GM18520 (cell line): ENCODE measurements around the gene TMEM232.
"Not testable (repeated sequence)": the region's sequence is repeated elsewhere in the genome, so short reads cannot be mapped to it uniquely, and the experiment has no call there.

Experiments
- ATAC-seq: cut with Tn5 transposase; IDR thresholded peaks from one replicate; pipeline ENCODE4 v1.9.1; 2021; ENCODE audit not compliant: unreplicated experiment

Gene TMEM232

DNA sequence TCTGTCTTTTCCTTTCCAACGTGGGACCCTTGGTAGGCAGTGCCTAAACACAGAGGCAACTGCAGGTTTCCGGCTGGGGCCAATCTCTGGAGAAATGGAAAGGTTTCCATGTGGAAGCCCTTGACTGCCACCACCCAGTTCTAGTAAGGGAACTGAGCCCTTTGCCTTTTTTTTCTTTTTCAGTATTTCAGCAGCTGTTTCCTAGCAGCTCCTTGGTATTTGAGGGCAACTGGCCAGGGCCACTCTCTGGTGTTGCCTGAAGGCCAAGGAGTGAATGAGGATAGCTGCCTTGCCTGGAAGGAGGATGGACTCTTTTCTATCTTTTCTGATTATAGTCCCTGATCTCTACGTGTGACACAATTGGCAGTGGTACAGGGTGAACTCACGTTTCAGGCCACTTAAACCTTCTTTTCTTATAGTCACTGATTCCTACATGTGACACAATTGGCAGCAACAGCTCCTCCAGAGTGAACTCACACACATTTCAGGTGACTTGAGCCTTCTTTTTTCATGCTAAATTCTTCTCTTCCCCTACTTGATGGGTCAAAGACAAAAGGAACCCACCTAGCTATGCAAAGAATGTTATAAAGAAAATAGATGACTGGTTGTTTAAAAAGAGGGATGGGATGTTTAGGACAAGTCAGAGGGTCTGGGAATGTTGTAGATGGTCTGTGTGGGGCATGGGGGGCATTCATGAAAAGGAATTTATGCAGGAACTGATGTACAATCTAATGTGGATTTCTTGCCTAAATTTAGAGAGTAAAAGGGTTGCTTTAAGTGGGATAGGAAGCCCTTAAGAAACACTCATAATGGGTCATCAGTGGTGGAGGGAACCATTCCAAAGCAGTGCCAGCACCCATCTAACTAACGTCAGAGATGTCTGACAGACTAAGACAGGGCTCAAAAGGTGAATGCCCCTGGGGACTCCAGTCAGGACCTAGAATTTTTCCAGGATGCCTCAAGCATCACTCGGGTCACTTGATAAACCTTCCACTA is 190.1 kb downstream of the TMEM232 start:
- no peak for ATAC-seq

DNA sequence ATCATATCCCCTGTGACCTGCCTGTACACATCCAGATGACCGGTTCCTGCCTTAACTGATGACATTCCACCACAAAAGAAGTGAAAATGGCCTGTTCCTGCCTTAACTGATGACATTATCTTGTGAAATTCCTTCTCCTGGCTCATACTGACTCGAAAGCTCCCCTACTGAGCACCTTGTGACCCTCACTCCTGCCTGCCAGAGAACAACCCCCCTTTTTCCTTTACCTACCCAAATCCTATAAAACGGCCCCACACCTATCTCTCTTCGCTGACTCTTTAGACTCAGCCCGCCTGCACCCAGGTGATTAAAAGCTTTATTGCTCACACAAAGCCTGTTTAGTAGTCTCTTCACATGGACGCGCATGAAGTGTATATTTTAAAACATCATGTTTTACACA is 191.3 kb downstream of the TMEM232 start:
- not testable (repeated sequence) for ATAC-seq

DNA sequence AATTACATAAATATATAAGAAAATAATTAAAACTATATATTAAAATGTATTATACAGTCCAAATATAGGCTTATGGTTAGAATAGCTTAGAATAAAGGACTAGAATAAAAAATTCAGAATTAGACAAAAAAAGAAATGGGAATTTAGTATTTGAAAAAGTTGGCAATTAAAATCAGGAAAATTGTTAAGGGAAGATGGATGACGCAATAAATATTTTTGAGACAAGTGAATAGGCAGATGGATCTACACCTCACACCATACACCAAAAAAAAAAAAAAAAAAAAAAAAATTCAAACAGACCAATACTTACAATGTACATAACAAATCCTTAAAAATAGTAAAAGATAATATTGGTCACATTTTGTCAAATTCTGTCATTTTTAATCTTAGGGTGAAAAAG is 200.7 kb downstream of the TMEM232 start:
- no peak for ATAC-seq

DNA sequence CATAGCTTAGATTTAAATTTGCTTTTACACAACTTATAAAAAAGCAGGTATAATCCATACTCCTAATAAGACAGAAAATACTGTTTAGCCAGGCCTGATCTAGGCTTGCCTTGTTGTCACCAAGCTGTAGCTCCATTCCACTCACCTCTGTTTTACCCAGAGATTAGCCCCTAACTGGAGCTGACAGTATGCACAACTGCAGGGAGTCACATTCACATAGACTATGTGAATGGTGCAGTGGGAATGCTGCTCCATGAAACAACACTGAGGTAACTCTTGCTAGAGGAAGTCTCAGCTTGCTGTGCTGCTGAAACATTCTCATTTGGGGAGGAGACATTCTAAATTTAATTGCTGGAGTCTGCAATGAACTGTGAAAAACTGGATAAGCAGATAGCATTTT is 209.1 kb downstream of the TMEM232 start:
- ATAC-seq, result no peak

DNA sequence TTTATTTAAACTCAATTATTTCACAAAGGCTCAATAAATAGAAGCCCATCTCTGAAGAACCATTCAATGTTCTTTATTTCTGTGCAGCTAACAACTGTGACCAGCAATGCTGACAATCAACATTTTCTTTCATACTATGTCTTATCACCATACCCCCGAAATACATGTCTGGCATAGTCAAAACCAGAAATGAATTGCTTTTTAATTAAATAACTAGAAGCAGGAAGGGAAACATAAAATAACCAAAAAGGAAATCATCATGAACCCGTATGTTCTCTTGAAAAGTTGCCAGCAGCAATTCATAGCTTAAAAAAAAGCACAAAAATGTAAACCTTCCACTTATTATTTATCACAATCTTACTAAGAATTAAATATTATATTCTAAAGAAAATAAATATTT is 212.4 kb downstream of the TMEM232 start:
- no peak for ATAC-seq

DNA sequence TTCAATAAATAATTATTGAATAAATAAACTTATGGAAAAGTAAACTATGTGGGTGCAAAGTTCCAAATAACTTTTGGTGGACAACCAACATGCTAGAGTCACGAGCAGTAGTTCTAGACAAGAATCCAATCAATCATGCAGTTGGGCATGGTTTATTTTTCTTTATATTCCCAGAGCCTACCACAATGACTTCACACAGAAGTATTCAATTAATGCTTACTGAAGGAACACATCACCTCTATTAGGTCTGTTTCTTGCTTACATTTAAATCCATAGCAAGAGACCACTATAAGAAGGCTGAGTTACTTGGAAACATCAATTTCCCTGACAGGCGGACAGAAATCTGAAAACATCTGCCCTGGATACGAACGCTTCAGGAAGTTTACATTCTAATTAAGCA is 214.2 kb downstream of the TMEM232 start:
- ATAC-seq, result no peak

DNA sequence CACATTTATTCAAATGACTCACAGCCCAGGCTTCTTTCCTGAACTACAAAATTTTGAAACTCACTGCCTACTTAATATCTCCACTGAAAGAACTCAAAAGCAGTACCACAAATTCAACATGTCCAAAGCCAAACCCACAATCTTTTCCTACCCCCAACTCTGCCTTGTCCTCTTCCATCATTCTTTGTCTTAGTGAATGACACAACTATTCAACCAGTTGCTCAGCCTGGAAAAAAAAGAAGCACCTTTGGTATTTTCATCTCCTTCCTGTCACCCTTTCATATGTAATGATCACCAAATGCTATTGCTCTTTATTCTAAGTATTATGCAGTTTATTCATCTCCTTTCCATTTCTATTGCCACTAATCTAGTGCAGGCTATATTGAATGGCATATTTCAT is 216.3 kb downstream of the TMEM232 start:
- no peak for ATAC-seq

DNA sequence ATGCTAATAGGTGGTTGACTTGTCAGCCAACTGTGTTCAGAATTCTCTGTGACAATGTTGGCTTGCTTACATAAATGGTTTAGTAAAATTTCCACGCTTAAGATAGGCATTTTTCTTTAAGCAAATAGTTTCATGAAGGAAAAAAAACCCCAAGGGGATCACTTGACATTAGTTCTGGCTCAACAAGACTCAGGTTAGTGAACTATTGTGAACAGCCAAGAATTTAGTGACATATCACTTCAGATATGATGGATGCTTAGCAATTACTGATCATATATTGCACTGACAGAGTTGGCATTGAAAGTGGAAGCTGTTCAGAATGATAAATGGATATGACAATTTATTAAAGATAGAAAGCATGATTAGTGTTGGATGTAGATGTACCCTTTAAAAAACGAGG is 218.5 kb downstream of the TMEM232 start:
- no peak for ATAC-seq

DNA sequence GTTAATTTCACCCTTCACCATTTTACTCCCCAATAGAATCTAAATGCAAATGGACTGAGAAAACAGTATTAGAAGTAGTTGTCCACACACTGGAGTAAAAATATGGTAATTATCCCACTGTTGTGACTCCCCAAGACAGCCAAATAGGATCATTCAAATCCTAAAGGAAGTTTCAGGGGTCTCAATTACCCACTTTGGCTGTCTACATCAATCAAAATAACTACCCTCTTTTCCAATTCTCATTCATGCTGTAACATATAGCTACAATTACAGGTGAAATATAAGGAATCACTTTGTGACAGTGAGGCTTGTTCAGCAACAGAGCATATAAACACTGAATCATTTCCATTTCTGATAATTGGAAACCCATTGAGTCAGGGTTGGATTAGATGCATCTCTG is 220.1 kb downstream of the TMEM232 start:
- no peak for ATAC-seq

DNA sequence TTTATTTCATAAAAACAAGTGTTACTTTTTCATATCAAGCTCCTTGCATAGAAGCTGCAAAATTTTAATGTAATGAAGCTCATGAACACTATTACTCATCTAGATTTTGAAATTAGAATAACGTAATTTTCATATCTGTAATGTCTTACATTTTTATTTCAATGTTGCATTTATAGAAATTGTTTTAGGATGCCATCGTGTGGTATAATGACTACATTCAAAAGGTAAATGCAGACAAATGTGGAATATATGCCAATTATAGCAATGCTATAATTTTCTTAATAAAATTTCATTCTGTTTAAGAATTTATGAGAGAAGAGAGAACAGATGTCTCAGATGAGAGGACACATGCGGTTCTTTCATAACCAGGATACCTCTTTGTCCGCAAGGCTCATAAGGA is 230.2 kb downstream of the TMEM232 start:
- ATAC-seq, result no peak

DNA sequence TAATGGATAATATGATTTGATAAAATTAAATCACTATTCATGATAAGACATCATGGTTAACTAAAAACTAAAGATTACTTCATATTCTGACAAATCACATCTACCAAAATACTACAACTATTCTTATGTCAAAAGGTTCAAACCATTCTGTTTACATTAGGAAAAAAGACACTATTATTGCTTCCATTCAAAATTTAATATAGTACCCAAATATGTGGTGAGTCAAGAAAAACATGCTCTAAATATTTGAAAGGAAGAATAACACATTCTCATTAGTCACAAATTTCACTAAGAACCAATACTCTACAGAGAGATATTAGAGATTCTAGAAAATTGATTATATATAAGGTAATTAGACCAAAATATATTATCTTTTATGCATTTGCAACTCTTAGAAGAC is 234.0 kb downstream of the TMEM232 start:
- no peak for ATAC-seq

DNA sequence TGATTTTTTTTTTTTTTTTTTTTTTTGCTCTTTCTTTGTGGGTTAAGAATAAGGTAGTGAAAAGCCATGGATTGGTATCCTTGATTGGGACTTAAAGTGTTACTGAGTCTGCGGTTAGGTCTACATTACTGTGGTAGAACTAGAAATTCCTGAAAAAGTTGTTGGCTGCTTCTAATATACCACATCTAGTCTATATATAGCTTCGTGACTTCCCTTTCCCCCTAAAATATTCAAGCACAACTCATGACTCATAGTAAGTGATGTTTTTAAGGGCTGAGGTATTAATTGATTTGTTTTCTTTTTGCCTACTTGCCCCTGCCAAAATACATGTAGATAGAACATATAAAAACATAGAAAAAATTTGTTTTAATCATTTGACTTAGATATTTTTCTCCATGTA is 247.6 kb downstream of the TMEM232 start:
- no peak for ATAC-seq

DNA sequence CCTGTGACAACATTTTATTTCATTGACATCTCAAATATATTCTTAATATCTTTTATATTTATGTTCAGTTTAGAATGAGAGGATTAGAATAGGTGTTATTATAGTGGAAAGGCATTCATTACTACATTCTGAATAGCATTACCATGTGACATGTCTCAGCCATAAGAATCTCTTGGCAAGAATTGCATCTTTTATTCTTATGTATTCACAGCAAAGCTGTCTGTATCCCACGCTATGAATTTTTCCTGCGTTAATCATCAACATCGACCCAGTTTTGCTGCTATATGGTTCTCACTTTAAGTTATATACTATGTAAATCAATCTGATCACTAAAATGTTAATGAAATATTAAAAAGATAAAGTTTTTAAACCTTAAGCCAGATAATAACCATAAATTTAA is 248.6 kb downstream of the TMEM232 start:
- ATAC-seq, result no peak

DNA sequence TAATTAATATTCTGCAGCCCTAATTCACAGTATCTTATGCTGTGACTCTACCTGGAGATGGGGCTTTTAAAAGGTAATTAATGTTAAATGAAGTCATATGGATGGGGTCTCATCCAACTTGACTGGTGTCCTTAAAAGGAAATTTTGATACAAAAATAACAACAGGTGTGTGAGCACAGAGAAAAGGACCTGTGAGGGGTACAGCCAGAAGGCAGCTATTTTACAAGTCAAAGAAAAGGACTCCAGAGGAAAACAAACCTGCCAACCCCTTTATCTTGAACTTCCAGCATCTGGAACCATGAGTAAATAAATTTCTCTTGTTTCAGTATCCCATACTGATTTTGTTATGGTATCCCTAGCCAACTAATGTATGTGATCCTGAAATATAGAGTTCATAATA is 250.3 kb downstream of the TMEM232 start:
- no peak for ATAC-seq

DNA sequence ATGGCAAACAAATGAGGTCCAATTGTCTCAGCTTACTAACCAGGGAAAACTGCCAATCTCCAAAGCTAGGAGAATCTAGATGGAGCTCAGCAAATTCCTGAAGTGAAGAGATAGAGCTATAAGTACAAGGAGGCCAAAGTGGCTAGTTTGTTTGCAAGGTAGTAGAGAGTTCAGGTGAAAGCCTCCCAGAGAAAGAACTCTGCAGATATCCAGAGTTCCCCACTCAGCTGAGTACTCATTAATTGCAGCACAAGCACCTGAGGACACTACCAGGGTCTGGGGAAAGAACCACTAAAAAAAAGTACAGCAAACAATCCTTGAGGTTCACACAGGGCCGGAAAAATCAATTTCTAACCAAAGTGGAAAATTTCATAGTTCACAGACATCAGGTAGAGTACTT is 250.9 kb downstream of the TMEM232 start:
- ATAC-seq, result no peak

DNA sequence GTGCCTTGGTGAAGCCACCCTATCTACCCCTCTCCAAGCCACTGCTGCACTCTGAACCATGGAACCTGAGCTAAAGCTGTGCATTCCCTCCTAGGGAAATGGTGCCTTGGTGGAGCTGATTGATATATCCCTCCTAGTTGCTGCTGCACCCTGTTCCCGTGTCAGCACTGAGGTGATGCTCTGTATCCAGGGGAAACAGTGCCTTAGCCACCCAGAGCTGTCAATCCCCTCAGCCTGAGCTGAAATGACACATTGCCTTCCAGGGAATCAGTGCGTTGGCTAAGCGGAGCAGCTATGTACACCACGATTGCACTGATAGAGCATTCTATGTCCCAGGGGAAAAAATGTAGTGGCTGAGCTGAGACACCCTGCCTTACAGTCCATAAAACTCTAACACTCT is 257.0 kb downstream of the TMEM232 start:
- ATAC-seq, result no peak

DNA sequence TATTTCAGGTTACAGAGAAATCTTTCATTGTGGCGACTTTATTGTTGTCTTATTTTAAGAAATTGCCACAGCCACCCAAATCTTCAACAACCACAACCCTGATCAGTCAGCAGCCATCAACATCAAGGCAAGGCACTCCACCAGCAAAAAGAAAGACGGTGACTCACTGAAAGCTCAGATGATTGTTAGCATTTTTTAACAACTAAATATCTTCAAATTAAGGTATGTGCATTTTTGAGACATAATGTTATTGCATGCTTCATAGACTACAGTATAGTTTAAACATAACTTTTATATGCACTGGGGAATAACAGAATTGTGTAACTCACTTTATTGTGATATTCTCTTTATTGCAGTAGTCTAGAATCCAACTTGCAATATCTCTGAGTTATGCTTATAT is 263.4 kb downstream of the TMEM232 start:
- no peak for ATAC-seq

DNA sequence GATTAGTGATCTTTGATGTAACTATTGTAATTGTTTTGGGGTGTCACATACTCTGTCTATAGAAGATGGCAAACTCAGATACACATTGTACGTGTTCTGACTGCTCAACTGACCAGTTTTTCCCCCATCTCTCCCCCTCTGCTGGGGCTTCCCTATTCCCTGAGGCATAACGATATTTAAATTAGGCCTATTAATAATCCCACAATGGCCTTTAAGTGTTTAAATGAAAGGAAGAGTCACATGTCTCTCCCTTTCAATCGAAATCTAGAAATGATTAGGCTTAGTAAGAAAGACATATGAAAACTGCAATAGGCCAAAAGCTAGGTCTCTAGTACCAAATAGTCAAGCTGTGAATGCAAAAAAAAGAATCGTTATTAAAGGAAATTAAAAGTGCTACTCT is 265.6 kb downstream of the TMEM232 start:
- no peak for ATAC-seq

DNA sequence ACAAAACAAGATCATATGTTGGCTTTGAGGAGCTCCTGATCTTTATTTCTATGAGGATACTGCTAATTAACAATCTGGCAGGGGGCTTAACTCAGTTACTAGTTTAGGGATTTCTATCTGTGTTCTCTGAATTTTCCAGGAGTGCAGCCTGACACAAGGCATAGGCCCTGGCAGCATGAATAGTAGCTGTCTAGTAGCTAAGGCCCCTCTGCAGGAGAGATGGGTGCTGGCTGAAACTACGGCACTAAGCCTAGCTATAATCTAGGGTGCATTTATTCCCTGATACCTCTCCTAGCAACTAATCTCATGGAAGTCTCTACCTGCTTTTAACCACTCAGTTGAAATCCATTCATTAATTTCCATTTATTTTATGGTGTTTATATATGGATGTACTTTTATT is 268.2 kb downstream of the TMEM232 start:
- ATAC-seq, result no peak

DNA sequence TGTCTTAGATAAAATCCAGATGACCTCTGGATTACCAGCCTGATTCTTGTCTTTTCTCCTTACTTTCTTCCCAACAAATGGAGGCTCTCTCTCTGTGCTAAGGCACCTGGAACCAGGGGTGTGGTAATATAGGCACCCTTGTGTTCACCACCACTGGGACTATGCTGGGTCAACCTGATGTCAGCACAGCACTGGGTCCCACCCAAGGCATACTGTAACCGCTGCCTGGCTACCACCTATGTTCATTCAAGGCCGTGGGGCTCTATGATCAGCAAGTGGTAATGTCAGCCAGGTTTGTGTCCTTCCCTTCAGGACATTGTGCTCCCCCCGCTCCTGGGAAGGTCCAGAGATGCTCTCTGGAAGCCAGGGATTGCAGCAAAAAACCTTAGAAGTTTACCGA is 283.6 kb downstream of the TMEM232 start:
- no peak for ATAC-seq

DNA sequence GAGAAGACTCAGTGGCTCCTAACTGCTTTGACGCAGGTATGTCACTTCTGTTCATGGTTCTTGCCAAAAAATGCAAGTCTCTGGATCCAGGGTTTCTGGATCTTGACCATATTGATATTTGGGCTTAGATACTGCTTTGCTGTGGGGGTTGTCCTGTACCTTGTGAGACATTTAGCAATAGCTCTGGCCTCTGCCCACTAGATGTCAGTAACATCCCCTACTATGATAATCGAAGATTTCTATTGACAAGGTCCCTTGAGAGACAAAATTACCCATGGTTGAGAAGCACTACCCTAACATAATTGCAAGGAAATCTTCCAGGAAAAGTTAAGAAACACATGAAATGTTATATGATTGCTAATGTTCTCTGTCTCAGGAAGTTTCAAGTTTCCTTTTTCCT is 285.4 kb downstream of the TMEM232 start:
- ATAC-seq, result no peak

DNA sequence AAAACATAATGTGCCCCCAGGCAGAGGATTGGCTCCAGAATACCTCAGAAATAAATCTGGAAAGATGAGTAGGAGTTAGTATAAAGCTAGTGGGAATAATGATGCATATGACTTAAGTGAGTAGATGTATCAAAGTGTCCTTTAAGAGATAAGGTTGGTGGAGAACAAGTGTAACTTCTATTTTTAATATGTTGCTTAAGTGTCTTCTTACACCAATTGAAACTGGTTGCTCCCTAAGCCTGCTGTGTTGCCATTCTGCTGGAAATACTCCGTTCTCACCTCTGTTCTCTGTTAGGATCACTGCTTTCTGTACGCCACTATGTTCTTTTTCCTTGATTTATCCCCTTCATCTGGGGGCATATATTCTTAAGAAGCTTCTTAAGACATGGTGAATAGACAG is 286.4 kb downstream of the TMEM232 start:
- no peak for ATAC-seq

DNA sequence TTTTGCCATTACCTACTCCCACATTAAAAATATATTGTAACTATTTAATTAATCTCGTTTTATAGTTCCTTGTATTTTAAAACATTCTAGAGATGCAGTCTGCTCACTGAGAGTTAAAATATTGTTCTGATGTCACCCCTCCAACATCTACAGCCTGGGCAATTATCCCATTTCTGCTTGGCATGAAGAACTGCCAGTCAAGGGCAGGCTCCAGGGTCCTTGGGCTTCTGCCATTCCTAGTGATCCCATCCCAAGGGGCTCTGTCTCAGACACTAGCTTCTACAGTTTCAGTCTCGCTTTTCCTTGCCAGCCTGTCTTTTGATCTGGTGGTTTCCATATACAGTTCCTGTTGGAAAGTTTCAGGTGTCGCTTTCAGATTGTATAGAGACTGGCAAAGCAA is 287.2 kb downstream of the TMEM232 start:
- no peak for ATAC-seq
